PC-9 (cell line): Measurements from ENCODE around the gene TMEM231.

ENCODE experiments used
- CTCF ChIP-seq: fragments of 200-600 bp; sonication (generic); conservative IDR thresholded peaks from 2 replicates; pipeline ENCODE4 v1.6.1; 2017; ENCODE audit warnings: mixed run types, antibody characterized with exemption, mild to moderate bottlenecking, moderate library complexity
- EZH2 ChIP-seq: fragments of 200-600 bp; sonication (generic); IDR thresholded peaks from 2 replicates; pipeline ENCODE4 v1.8.0; 2017; ENCODE audit warnings: antibody characterized with exemption, low read depth

- TF ChIP-seq CTCF, result no peak
- TF ChIP-seq EZH2, result no peak
These were observed 29.8 kb downstream of the TMEM231 start for GRCh38 chr16:75526032-75526790.
